CD14-positive monocyte (primary cell): ENCODE measurements around the gene ITPK1. TPM values are rescaled to one million over a fixed set of nuclear protein-coding genes. Genes with fewer than 3 reads are reported as not detected.

ENCODE experiments used
- DNase-seq, 3 donors: peaks; one replicate each; pipeline ENCODE4 v3.0.0-alpha.2; 2011 to 2022
- H2AFZ ChIP-seq: 2 replicates; pipeline ENCODE4 v1.6.0; 2012; ENCODE audit warnings: mild to moderate bottlenecking, low read depth, low read length, inconsistent platforms; ENCODE audit not compliant: insufficient read depth, poor library complexity, severe bottlenecking
- H3K27ac ChIP-seq, 2 donors: 1 replicate in 1 of 2; 2 replicates in 1 of 2; pipeline ENCODE4 v1.5.1; 2012 to 2013; ENCODE audit warnings: low read length in 2 of 2, control low read depth in 1 of 2, inconsistent platforms in 1 of 2, low read depth in 1 of 2, mild to moderate bottlenecking in 1 of 2
- H3K27me3 ChIP-seq, 2 donors: one replicate each; pipeline versions ENCODE4 v1.6.0 to v1.6.1; 2011 to 2013; ENCODE audit warnings: low read length in 2 of 2; ENCODE audit not compliant: control insufficient read depth in 2 of 2, insufficient read depth in 2 of 2
- H3K36me3 ChIP-seq, 2 donors: replicated peaks in 1 of 2; 1 replicate in 1 of 2; 2 replicates in 1 of 2; pipeline versions ENCODE4 v1.5.1 to v1.6.1; 2012 to 2013; ENCODE audit warnings: low read length in 2 of 2, control low read depth in 1 of 2, inconsistent platforms in 1 of 2, mild to moderate bottlenecking in 1 of 2; ENCODE audit not compliant: insufficient read depth in 2 of 2, control insufficient read depth in 1 of 2
- H3K4me1 ChIP-seq, 2 donors: 1 replicate in 1 of 2; 2 replicates in 1 of 2; pipeline versions ENCODE4 v1.5.1 to v1.6.1; 2012 to 2013; ENCODE audit warnings: low read length in 2 of 2, control low read depth in 1 of 2, inconsistent platforms in 1 of 2, mild to moderate bottlenecking in 1 of 2, moderate library complexity in 1 of 2; ENCODE audit not compliant: insufficient read depth in 2 of 2, control insufficient read depth in 1 of 2
- H3K4me2 ChIP-seq: replicated peaks from 2 replicates; pipeline ENCODE3; 2012; ENCODE audit warnings: low read length, moderate library complexity, mild to moderate bottlenecking; ENCODE audit not compliant: poor library complexity, severe bottlenecking; ENCODE audit errors: extremely low read depth
- H3K4me3 ChIP-seq, 3 experiments: fragments of 200-600 bp in 1 of 3; sonication (generic) in 1 of 3; replicated peaks in 1 of 3; 1 replicate in 2 of 3; 2 replicates in 1 of 3; pipeline ENCODE4 v1.5.1; 2011 to 2013; ENCODE audit warnings: low read length in 3 of 3, mild to moderate bottlenecking in 3 of 3, control low read depth in 2 of 3, low read depth in 2 of 3, inconsistent platforms in 1 of 3, moderate library complexity in 1 of 3
- H3K79me2 ChIP-seq: 2 replicates; pipeline ENCODE4 v1.6.0; 2012; ENCODE audit warnings: mild to moderate bottlenecking, control low read depth, inconsistent platforms, low read length, moderate library complexity; ENCODE audit not compliant: insufficient read depth
- H3K9ac ChIP-seq: 2 replicates; pipeline ENCODE4 v1.6.0; 2017; ENCODE audit warnings: low read length, mild to moderate bottlenecking; ENCODE audit not compliant: insufficient read depth, poor library complexity, severe bottlenecking
- H3K9me3 ChIP-seq, 2 donors: replicated peaks in 1 of 2; 1 replicate in 1 of 2; 2 replicates in 1 of 2; pipeline versions ENCODE4 v1.5.1 to v1.6.1; 2012 to 2013; ENCODE audit warnings: low read length in 2 of 2, control low read depth in 1 of 2; ENCODE audit not compliant: control insufficient read depth in 1 of 2, insufficient read depth in 1 of 2
- H4K20me1 ChIP-seq: 2 replicates; pipeline ENCODE4 v1.6.0; 2012; ENCODE audit warnings: mild to moderate bottlenecking, low read length, control low read depth, moderate library complexity; ENCODE audit not compliant: insufficient read depth
- H3K27ac Mint-ChIP-seq, 7 donors: one replicate each; pipeline ENCODE4 v1.8.0; 2020; ENCODE audit warnings: mild to moderate bottlenecking in 7 of 7, mixed read lengths in 7 of 7, moderate library complexity in 6 of 7, inconsistent platforms in 2 of 7
- H3K27me3 Mint-ChIP-seq, 3 donors: one replicate each; pipeline ENCODE4 v1.8.0; 2021 to 2022; ENCODE audit warnings: low read depth in 3 of 3, mild to moderate bottlenecking in 3 of 3, mixed read lengths in 3 of 3, moderate library complexity in 3 of 3, inconsistent platforms in 1 of 3
- H3K36me3 Mint-ChIP-seq, 2 donors: one replicate each; pipeline ENCODE4 v1.8.0; 2020; ENCODE audit warnings: mixed read lengths in 2 of 2, inconsistent platforms in 1 of 2, mild to moderate bottlenecking in 1 of 2
- H3K4me1 Mint-ChIP-seq: one replicate; pipeline ENCODE4 v1.8.0; 2020; ENCODE audit warnings: mild to moderate bottlenecking, mixed read lengths
- H3K4me3 Mint-ChIP-seq, 2 donors: one replicate each; pipeline ENCODE4 v1.8.0; 2020; ENCODE audit warnings: mild to moderate bottlenecking in 2 of 2, mixed read lengths in 2 of 2, moderate library complexity in 1 of 2
- H3K9me3 Mint-ChIP-seq, 7 donors: one replicate each; pipeline ENCODE4 v1.8.0; 2020 to 2022; ENCODE audit warnings: mixed read lengths in 7 of 7, mild to moderate bottlenecking in 6 of 7, moderate library complexity in 6 of 7, inconsistent platforms in 2 of 7
- WGBS: methylation state at CpG from one replicate; pipeline ENCODE4 v1.1.5; 2013; ENCODE audit warnings: missing lambda C conversion rate; ENCODE audit not compliant: insufficient coverage; 5-methylcytosine and 5-hydroxymethylcytosine counted together
- intact Hi-C, 2 donors: fragments of 100-400 bp; cut with micrococcal nuclease; formaldehyde crosslinking; loops; one replicate each; pipeline versions ENCODE4 v1.15.0 to v1.15.1; 2023
- polyA plus RNA-seq, 3 donors: library from polyadenylated mRNA; depleted of rRNA in 1 of 3; unstranded in 2 of 3; stranded (reverse) in 1 of 3; fragments of 300-500 nt in 2 of 3; fragments of >200 nt in 1 of 3; fragmentation: Illumina TruSeq in 2 of 3; gene quantifications; 1 replicate in 2 of 3; 2 replicates in 1 of 3; pipeline ENCODE4 v1.2.3, GENCODE V29; 2012 to 2021
- TF ChIP-seq, protein P1 (sequence below): fragments of 200-600 bp; IDR thresholded peaks from one replicate; pipeline ENCODE4 v1.8.0; 2022; ENCODE audit warnings: antibody characterized with exemption, mild to moderate bottlenecking

The ITPK1 gene
- polyA plus RNA-seq, 3 donors: 57.1 to 144 (median 63.0) TPM

DNA sequence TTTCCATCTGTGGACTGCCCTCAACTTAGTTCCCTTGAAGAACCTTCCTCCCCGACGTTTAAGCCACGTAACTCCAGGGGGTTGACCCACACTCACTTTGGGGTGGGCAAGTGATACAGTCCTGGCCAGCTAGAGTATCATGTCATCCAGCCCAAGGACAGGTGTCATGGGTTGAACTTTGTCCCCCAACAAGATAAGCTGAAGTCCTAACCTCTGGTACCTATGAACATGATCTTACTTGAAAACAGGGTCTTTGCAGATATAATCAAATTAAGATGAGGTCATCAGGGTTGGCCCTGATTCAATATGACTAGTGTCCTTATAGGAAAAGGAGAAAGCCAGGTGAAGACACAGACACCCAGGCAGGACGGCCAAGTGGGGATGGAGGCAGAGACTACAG is 68.6 kb downstream of the ITPK1 start:
- Histone ChIP-seq H3K36me3 (peaks cover 17 to 52% of the 10 kb centered on the region in 2 donors), H2AFZ (no peak overlapping the region), H3K27ac (no peak overlapping the region), H4K20me1 (peaks cover 88% of the 10 kb centered on the region), H3K9ac (no peak overlapping the region), H3K4me1 (peaks cover 47 to 56% of the 10 kb centered on the region in 2 donors), H3K79me2 (peaks cover 79% of the 10 kb centered on the region), H3K9me3 (no peaks in the 10 kb centered on the region), H3K4me3 (no peak overlapping the region), H3K27me3 (no peaks in the 10 kb centered on the region), H3K4me2 (no peak overlapping the region)
- intact Hi-C loops: no loop called here
- H3K4me1 Mint-ChIP-seq: peaks cover 67% of the 10 kb centered on the region
- no peak overlapping the region for H3K4me3 Mint-ChIP-seq
- TF ChIP-seq, protein P1, sequence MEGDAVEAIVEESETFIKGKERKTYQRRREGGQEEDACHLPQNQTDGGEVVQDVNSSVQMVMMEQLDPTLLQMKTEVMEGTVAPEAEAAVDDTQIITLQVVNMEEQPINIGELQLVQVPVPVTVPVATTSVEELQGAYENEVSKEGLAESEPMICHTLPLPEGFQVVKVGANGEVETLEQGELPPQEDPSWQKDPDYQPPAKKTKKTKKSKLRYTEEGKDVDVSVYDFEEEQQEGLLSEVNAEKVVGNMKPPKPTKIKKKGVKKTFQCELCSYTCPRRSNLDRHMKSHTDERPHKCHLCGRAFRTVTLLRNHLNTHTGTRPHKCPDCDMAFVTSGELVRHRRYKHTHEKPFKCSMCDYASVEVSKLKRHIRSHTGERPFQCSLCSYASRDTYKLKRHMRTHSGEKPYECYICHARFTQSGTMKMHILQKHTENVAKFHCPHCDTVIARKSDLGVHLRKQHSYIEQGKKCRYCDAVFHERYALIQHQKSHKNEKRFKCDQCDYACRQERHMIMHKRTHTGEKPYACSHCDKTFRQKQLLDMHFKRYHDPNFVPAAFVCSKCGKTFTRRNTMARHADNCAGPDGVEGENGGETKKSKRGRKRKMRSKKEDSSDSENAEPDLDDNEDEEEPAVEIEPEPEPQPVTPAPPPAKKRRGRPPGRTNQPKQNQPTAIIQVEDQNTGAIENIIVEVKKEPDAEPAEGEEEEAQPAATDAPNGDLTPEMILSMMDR: no peak
- peaks cover 40 to 69% of the 10 kb centered on the region in 2 donors for H3K36me3 Mint-ChIP-seq
- WGBS: 70% methylated on average over 4 of the region's 4 CpGs
- H3K27me3 Mint-ChIP-seq: peaks cover 0 to 3% (median 2%) of the 10 kb centered on the region in 3 donors
- peak overlapping the region in 1 of 7 donors; percentile 57 for H3K27ac Mint-ChIP-seq
- DNase-seq: no peak
- H3K9me3 Mint-ChIP-seq: no peaks in the 10 kb centered on the region

DNA sequence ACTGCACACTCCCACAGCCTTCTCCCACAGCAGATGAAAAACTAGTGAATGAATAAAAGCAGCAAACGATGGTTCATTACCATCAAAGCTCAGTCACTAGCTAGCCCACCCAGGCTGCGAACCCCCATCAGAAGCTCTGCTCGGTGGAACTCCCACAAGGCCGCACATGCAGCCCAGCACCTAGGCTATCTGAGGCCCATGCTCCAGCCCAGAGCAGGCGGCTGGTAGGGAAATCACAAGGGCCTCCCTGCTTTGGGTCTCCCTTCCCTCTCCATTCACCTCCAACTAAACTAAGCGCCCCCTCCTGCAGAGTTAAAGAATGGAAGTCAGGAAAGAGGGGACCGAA is 69.0 kb downstream of the ITPK1 start:
- peaks cover 79% of the 10 kb centered on the region for H3K79me2 ChIP-seq
- 100% methylated on average over 4 of the region's 7 CpGs for WGBS
- Mint-ChIP-seq H3K9me3 (no peaks in the 10 kb centered on the region), H3K36me3 (peaks cover 40 to 70% of the 10 kb centered on the region in 2 donors), H3K27me3 (peaks cover 0 to 3% (median 2%) of the 10 kb centered on the region in 3 donors), H3K4me1 (peaks cover 72% of the 10 kb centered on the region), H3K4me3 (no peak overlapping the region), H3K27ac (peak overlapping the region in 2 of 7 donors; percentile 46 to 50)
- intact Hi-C loops: no loop called here
- no peaks in the 10 kb centered on the region for H3K9me3 ChIP-seq
- no peak overlapping the region for H3K9ac ChIP-seq
- no peak overlapping the region for H2AFZ ChIP-seq
- TF ChIP-seq, protein P1: no peak
- H3K4me3 ChIP-seq: no peak overlapping the region
- peaks cover 50 to 61% of the 10 kb centered on the region in 2 donors for H3K4me1 ChIP-seq
- H3K27ac ChIP-seq: no peak overlapping the region
- H4K20me1 ChIP-seq: peaks cover 88% of the 10 kb centered on the region
- DNase-seq: no peak
- peaks cover 17 to 48% of the 10 kb centered on the region in 2 donors for H3K36me3 ChIP-seq
- no peaks in the 10 kb centered on the region for H3K27me3 ChIP-seq
- no peak overlapping the region for H3K4me2 ChIP-seq
